GM21381 (cell line): ENCODE measurements around the gene NAA11.

Experiments
- ATAC-seq: cut with Tn5 transposase; IDR thresholded peaks from one replicate; pipeline ENCODE4 v1.9.1; 2021; ENCODE audit warnings: mild to moderate bottlenecking, moderate library complexity; ENCODE audit not compliant: unreplicated experiment

The NAA11 gene

GRCh38 chr4:79325864-79326328 lies at the start of gene NAA11:
TSS of gene NAA11 (minus strand) at chr4:79326061. CDS start at chr4:79325877, 184 bp downstream.
- no peak for ATAC-seq

- ATAC-seq = no peak
Measured at GRCh38 chr4:79370026-79370425, 44.2 kb upstream of the NAA11 start.

GRCh38 chr4:79367096-79367495 lies 41.2 kb upstream of the NAA11 start:
- no peak for ATAC-seq

GRCh38 chr4:79366422-79366821 lies 40.6 kb upstream of the NAA11 start:
- no peak for ATAC-seq

- no peak for ATAC-seq
Measured at GRCh38 chr4:79364061-79364460, 38.2 kb upstream of the NAA11 start.

GRCh38 chr4:79362626-79363025 lies 36.8 kb upstream of the NAA11 start:
- ATAC-seq = no peak

GRCh38 chr4:79360006-79360405 lies 34.1 kb upstream of the NAA11 start:
- no peak for ATAC-seq

GRCh38 chr4:79358438-79358837 lies 32.6 kb upstream of the NAA11 start:
- no peak for ATAC-seq

- no peak for ATAC-seq
Measured at GRCh38 chr4:79357365-79357764, 31.5 kb upstream of the NAA11 start.

GRCh38 chr4:79353075-79353474 lies 27.2 kb upstream of the NAA11 start:
- no peak for ATAC-seq

- ATAC-seq = no peak
Measured at GRCh38 chr4:79348405-79348804, 22.5 kb upstream of the NAA11 start.

GRCh38 chr4:79341893-79342653 lies 16.2 kb upstream of the NAA11 start:
- ATAC-seq = no peak

GRCh38 chr4:79340568-79340967 lies 14.7 kb upstream of the NAA11 start:
- ATAC-seq = no peak

- no peak for ATAC-seq
Measured at GRCh38 chr4:79338148-79338547, 12.3 kb upstream of the NAA11 start.

GRCh38 chr4:79334783-79335182 lies 8.9 kb upstream of the NAA11 start:
- ATAC-seq = no peak

- ATAC-seq = no peak
Measured at GRCh38 chr4:79334341-79334740, 8.5 kb upstream of the NAA11 start.

- ATAC-seq = no peak
Measured at GRCh38 chr4:79331126-79331876, 5.4 kb upstream of the NAA11 start.

- ATAC-seq = no peak
Measured at GRCh38 chr4:79330720-79331119, 4.9 kb upstream of the NAA11 start.

GRCh38 chr4:79325436-79325835 lies 425 bp downstream of the NAA11 start:
- no peak for ATAC-seq

- no peak for ATAC-seq
Measured at GRCh38 chr4:79319975-79320374, 5.9 kb downstream of the NAA11 start.

- no peak for ATAC-seq
Measured at GRCh38 chr4:79317711-79318110, 8.2 kb downstream of the NAA11 start.

- ATAC-seq = no peak
Measured at GRCh38 chr4:79315891-79316290, 10.0 kb downstream of the NAA11 start.
